Type B pancreatic cell (in vitro differentiated cells): ENCODE data around the gene POLR2M. TPM values are rescaled to one million over a fixed set of nuclear protein-coding genes. Genes with fewer than 3 reads are reported as not detected.

Source experiments
- DNase-seq: peaks from one replicate; pipeline ENCODE4 v3.0.0; 2021; ENCODE audit warnings: mixed read lengths; ENCODE audit not compliant: unreplicated experiment; ENCODE audit errors: extremely low spot score
- H3K27ac Mint-ChIP-seq: 2 replicates; pipeline ENCODE4 v1.8.0; 2021; ENCODE audit warnings: mild to moderate bottlenecking, mixed read lengths
- H3K27me3 Mint-ChIP-seq: 2 replicates; pipeline ENCODE4 v1.8.0; 2021; ENCODE audit warnings: mixed read lengths
- H3K36me3 Mint-ChIP-seq: 2 replicates; pipeline ENCODE4 v1.8.0; 2021; ENCODE audit warnings: mixed read lengths
- H3K4me1 Mint-ChIP-seq: one replicate; pipeline ENCODE4 v1.8.0; 2021; ENCODE audit warnings: mixed read lengths; ENCODE audit not compliant: unreplicated experiment
- H3K4me3 Mint-ChIP-seq: 2 replicates; pipeline ENCODE4 v1.8.0; 2021; ENCODE audit warnings: mild to moderate bottlenecking, mixed read lengths
- H3K9me3 Mint-ChIP-seq: 2 replicates; pipeline ENCODE4 v1.8.0; 2021; ENCODE audit warnings: mixed read lengths
- total RNA-seq: library from RNA; stranded (reverse); gene quantifications from 2 replicates; pipeline ENCODE4 v1.2.1, GENCODE V29; 2021; ENCODE audit warnings: low replicate concordance
- TF ChIP-seq, protein P1 (sequence below): fragments of 200-600 bp; sonication (generic); conservative IDR thresholded peaks from 2 replicates; pipeline ENCODE4 v1.5.0; 2021; ENCODE audit warnings: antibody characterized with exemption, mild to moderate bottlenecking

The POLR2M gene
- total RNA-seq, 1 donor from 2014 or later = 76.4 TPM

DNA sequence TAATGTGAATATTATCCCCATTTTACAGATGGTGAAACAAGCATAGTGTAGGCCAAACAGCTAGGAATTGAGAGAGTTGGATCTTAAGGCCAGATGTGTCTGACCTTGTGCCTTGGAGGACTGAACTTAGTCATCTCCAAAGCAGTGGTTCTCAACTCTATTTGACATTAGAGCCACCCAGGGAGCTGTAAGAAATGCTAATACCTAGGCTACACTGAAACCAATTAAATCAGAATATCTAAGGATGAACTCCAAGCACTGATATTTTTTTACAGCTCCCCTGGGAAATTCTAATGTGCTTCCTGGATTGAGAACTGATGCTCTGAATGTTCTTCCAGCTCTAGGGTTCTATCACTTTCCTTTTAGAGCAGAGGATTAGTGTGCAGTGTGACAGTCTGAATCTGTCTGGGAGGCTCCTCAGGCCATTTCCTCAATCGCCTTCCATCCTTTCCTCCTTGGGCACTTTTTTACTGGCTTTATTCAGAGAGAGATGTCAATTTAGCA lies 32.3 kb downstream of the POLR2M start:
- no peak for DNase-seq
- H3K4me1 Mint-ChIP-seq = peaks cover 14% of the 10 kb centered on the region
- no peak overlapping the region for H3K4me3 Mint-ChIP-seq
- TF ChIP-seq, protein P1, sequence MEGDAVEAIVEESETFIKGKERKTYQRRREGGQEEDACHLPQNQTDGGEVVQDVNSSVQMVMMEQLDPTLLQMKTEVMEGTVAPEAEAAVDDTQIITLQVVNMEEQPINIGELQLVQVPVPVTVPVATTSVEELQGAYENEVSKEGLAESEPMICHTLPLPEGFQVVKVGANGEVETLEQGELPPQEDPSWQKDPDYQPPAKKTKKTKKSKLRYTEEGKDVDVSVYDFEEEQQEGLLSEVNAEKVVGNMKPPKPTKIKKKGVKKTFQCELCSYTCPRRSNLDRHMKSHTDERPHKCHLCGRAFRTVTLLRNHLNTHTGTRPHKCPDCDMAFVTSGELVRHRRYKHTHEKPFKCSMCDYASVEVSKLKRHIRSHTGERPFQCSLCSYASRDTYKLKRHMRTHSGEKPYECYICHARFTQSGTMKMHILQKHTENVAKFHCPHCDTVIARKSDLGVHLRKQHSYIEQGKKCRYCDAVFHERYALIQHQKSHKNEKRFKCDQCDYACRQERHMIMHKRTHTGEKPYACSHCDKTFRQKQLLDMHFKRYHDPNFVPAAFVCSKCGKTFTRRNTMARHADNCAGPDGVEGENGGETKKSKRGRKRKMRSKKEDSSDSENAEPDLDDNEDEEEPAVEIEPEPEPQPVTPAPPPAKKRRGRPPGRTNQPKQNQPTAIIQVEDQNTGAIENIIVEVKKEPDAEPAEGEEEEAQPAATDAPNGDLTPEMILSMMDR = no peak
- H3K27me3 Mint-ChIP-seq = no peaks in the 10 kb centered on the region
- H3K27ac Mint-ChIP-seq = no peak overlapping the region
- peaks cover 5% of the 10 kb centered on the region for H3K9me3 Mint-ChIP-seq
- no peaks in the 10 kb centered on the region for H3K36me3 Mint-ChIP-seq

DNA sequence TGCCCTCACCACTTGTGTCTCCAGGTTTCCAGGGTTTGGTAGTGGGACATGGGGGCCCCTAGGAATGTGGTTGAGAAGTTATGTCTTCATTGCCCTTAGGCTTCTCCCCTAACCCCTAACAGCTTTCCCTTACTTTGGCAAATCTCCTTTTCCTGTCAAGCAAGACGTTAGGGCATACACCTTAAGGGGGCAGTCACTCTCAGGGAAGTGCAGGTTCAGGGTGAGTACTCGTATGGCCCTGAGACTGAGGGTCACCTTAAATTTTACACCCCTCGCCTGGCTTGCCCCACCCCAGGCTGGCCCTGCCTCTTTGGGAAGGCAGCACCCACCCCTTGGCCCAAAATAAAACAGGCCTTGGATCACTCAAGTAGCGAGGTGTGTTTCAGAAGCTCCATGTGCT lies 33.5 kb downstream of the POLR2M start:
- Mint-ChIP-seq H3K4me1 (peaks cover 4% of the 10 kb centered on the region), H3K36me3 (no peaks in the 10 kb centered on the region), H3K27me3 (no peaks in the 10 kb centered on the region), H3K9me3 (peaks cover 5% of the 10 kb centered on the region), H3K4me3 (no peak overlapping the region), H3K27ac (no peak overlapping the region)
- no peak for DNase-seq
- TF ChIP-seq, protein P1 = no peak

DNA sequence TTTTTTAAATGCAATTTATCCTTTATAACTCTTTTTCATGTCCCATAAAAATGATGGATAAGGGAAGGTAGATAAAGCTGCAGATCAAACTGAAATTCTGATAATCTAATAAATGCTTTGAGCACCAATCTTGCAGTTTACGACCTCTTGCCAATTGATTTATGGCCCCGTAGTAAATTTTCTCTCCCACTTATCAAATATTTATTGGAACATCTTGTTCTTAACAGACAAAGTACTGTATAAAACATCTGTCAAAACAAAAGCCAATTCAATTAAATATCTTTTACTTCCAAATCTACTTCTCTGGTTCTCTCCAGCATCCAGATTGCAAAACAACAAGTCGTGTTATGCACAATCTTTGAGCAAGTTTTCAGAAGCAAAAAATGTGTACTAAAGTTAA lies 34.6 kb downstream of the POLR2M start:
- H3K9me3 Mint-ChIP-seq = peaks cover 9% of the 10 kb centered on the region
- no peaks in the 10 kb centered on the region for H3K4me1 Mint-ChIP-seq
- TF ChIP-seq, protein P1 = no peak
- DNase-seq = no peak
- no peaks in the 10 kb centered on the region for H3K36me3 Mint-ChIP-seq
- no peak overlapping the region for H3K4me3 Mint-ChIP-seq
- H3K27ac Mint-ChIP-seq = no peak overlapping the region
- no peaks in the 10 kb centered on the region for H3K27me3 Mint-ChIP-seq

DNA sequence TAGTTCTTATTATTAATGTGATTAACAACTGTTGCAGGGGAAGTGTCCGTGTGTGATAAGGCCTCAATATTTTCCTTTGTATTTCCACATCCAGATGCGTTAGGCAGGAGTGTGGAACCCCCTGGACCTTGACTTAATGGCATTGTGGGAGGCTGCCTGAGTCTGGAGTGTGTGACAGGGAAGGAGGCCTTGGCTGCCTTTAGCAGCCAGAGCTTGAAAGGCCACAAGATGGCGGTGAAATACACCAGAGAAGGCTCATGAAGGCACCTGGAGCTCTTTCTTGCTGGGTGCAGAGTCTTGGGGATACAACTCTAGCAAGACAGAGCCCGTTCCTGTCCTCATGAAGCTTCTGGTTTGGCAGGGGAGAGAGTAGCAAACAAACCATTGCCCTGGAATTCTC lies 36.9 kb downstream of the POLR2M start:
- Mint-ChIP-seq H3K36me3 (no peaks in the 10 kb centered on the region), H3K27ac (no peak overlapping the region), H3K4me3 (no peak overlapping the region), H3K9me3 (peaks cover 4% of the 10 kb centered on the region), H3K4me1 (peaks cover 17% of the 10 kb centered on the region), H3K27me3 (peaks cover 8% of the 10 kb centered on the region)
- no peak for DNase-seq
- TF ChIP-seq, protein P1 = peak; percentile 27

DNA sequence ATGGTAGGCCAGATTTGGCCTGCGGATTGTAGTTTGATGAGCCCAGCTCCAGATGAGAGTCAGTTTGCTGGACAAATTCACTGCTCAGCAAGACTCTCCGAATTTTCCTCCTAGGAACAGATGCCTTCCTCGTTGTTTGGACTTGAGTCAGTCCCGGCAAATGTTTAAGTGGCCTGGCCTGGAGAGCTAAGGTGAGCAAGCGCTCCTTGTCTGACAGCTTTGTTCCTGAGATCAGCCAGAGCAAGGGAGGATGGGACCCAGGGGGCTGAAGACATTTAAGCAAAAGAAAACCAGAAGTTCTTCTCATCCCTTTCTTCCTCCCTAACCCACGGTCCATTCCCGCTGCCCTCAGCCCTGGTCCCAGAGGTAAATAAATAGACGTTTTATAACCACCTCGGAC lies 40.3 kb downstream of the POLR2M start:
- Mint-ChIP-seq H3K4me3 (peak overlapping the region; percentile 25), H3K27ac (no peak overlapping the region), H3K9me3 (peaks cover 4% of the 10 kb centered on the region), H3K36me3 (no peaks in the 10 kb centered on the region), H3K27me3 (peaks cover 10% of the 10 kb centered on the region), H3K4me1 (peaks cover 23% of the 10 kb centered on the region)
- TF ChIP-seq, protein P1 = no peak
- no peak for DNase-seq
